ENCODE measurements around the gene HMGCLL1.

Gene HMGCLL1

GRCh38 chr6:55578537-55579363 lies at the start of gene HMGCLL1:
Gene HMGCLL1 (minus strand): TSS chr6:55579192. CDS start chr6:55579055, 137 bp downstream.
- DNase-seq: peak; percentile 58

- DNase-seq: no peak
Observed at GRCh38 chr6:55621993-55622392, 43.0 kb upstream of the HMGCLL1 start.

- DNase-seq: no peak
Observed at GRCh38 chr6:55621244-55621643, 42.3 kb upstream of the HMGCLL1 start.

- DNase-seq: peak; percentile 15
Observed at GRCh38 chr6:55617272-55617671, 38.3 kb upstream of the HMGCLL1 start.

GRCh38 chr6:55604021-55604420 lies 25.0 kb upstream of the HMGCLL1 start:
- DNase-seq: no peak

- DNase-seq: no peak
Observed at GRCh38 chr6:55601120-55601519, 22.1 kb upstream of the HMGCLL1 start.

GRCh38 chr6:55594442-55594841 lies 15.4 kb upstream of the HMGCLL1 start:
- no peak for DNase-seq

GRCh38 chr6:55584654-55585354 lies 5.8 kb upstream of the HMGCLL1 start:
- no peak for DNase-seq

- DNase-seq: no peak
Observed at GRCh38 chr6:55576811-55577210, 2.2 kb downstream of the HMGCLL1 start.

- DNase-seq: no peak
Observed at GRCh38 chr6:55574556-55574955, 4.4 kb downstream of the HMGCLL1 start.

- DNase-seq: no peak
Observed at GRCh38 chr6:55569638-55570037, 9.4 kb downstream of the HMGCLL1 start.

- DNase-seq: no peak
Observed at GRCh38 chr6:55568808-55569439, 10.1 kb downstream of the HMGCLL1 start.

GRCh38 chr6:55567558-55567957 lies 11.4 kb downstream of the HMGCLL1 start:
- DNase-seq: no peak

GRCh38 chr6:55566036-55566710 lies 12.8 kb downstream of the HMGCLL1 start:
- no peak for DNase-seq

- DNase-seq: no peak
Observed at GRCh38 chr6:55562318-55562717, 16.7 kb downstream of the HMGCLL1 start.

GRCh38 chr6:55560290-55560885 lies 18.6 kb downstream of the HMGCLL1 start:
- no peak for DNase-seq

GRCh38 chr6:55557146-55557545 lies 21.8 kb downstream of the HMGCLL1 start:
- DNase-seq: no peak

GRCh38 chr6:55545791-55546190 lies 33.2 kb downstream of the HMGCLL1 start:
- DNase-seq: no peak

- no peak for DNase-seq
Observed at GRCh38 chr6:55543633-55544309, 35.2 kb downstream of the HMGCLL1 start.

GRCh38 chr6:55541024-55541423 lies 38.0 kb downstream of the HMGCLL1 start:
- no peak for DNase-seq

- DNase-seq: no peak
Observed at GRCh38 chr6:55536391-55536956, 42.5 kb downstream of the HMGCLL1 start.

- DNase-seq: no peak
Observed at GRCh38 chr6:55531496-55531895, 47.5 kb downstream of the HMGCLL1 start.
